Measurements from ENCODE around the gene SLC22A4.

Gene SLC22A4

DNA sequence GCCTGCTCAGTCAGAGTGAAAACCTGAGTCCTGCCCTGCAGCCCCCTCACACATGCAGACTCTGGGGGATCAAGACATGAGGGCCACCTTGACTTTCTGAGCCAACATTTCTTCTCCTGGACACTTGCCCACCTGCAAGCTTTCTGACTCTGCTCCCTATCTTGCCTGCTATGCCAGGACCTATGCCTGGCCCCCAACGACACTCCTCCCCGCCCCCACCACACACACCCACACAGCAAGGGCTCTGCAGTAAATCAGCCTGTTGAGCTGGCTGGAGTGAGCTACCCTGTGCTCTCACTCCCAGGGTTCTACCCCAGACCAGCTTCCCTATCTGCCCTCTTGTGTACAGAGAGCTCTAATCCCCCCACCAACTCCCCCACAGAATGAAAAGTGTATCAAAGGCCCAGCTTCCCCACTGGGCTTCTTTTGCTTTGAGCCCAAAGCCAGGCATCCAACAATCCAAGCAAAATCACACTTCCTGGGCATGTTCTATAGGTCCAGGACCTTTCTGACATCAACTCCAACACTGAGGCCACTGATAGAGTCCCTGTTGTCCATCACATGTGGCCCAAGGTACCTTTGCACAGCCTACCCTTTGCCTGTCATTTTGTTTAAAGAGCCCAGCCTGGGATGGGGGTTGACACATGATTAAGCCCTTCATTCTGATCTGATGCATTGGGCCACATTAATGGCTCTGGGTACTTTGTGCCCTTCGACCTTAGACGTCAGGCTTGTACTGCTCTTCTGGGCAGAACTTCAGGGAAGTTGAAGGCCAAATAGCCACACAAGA, 29.5 kb upstream of the SLC22A4 start:
- TF ChIP-seq, protein P1, sequence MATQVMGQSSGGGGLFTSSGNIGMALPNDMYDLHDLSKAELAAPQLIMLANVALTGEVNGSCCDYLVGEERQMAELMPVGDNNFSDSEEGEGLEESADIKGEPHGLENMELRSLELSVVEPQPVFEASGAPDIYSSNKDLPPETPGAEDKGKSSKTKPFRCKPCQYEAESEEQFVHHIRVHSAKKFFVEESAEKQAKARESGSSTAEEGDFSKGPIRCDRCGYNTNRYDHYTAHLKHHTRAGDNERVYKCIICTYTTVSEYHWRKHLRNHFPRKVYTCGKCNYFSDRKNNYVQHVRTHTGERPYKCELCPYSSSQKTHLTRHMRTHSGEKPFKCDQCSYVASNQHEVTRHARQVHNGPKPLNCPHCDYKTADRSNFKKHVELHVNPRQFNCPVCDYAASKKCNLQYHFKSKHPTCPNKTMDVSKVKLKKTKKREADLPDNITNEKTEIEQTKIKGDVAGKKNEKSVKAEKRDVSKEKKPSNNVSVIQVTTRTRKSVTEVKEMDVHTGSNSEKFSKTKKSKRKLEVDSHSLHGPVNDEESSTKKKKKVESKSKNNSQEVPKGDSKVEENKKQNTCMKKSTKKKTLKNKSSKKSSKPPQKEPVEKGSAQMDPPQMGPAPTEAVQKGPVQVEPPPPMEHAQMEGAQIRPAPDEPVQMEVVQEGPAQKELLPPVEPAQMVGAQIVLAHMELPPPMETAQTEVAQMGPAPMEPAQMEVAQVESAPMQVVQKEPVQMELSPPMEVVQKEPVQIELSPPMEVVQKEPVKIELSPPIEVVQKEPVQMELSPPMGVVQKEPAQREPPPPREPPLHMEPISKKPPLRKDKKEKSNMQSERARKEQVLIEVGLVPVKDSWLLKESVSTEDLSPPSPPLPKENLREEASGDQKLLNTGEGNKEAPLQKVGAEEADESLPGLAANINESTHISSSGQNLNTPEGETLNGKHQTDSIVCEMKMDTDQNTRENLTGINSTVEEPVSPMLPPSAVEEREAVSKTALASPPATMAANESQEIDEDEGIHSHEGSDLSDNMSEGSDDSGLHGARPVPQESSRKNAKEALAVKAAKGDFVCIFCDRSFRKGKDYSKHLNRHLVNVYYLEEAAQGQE (IDR thresholded peaks at IDR 0.05; ENCODE audit: insufficient read depth in 1 of 2, low read depth in 2 of 2, low read length in 2 of 2): no peak
- TF ChIP-seq POLR2AphosphoS5 (IDR thresholded peaks at IDR 0.05; ENCODE audit: low read depth, low read length) (no peak), SIN3A (IDR thresholded peaks at IDR 0.05; ENCODE audit: borderline replicate concordance, insufficient read depth, low read length) (no peak), FOXP2 (optimal IDR thresholded peaks at IDR 0.05; ENCODE audit: borderline replicate concordance, extremely low read depth, extremely low read length, insufficient read depth) (no peak), TAF1 (IDR thresholded peaks at IDR 0.05; ENCODE audit: borderline replicate concordance, insufficient read depth, low read length) (no peak)

DNA sequence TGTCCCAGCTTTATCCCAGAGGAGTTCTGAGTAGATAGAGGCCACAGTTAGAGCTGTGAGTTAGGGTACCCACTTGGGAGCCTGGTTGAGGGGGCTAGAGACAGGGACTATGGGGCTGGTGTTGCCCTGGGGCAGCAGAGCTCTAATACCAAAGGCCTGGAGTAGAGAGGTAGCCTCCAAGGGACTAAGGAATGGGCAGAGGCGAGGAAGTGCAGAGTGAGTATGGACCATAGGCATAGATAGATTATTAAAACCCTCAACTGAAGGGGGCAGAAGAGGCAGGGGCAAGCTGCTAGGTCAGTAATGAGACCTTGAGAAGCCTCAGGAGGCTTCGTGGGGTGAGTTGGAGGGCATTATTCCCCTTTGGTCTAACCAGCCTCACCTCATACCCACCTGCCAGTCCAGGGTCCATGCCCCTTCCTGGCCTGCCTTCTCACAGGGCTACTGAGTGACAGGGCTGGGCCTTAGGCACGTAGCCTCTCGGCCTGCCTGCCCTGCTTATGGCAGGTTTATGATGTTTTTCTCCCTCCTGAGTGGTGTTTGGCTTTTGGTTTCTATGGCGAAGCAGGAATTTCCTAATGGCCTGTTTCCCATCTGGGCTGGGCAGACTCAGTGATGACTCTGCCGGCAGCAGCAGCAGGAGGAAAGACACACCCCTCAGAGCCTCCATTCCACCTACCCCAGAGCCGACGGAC, 28.7 kb upstream of the SLC22A4 start:
- TF ChIP-seq TAF1 (IDR thresholded peaks at IDR 0.05; ENCODE audit: borderline replicate concordance, insufficient read depth, low read length) (no peak), FOXP2 (optimal IDR thresholded peaks at IDR 0.05; ENCODE audit: borderline replicate concordance, extremely low read depth, extremely low read length, insufficient read depth) (no peak), SIN3A (IDR thresholded peaks at IDR 0.05; ENCODE audit: borderline replicate concordance, insufficient read depth, low read length) (no peak), POLR2AphosphoS5 (IDR thresholded peaks at IDR 0.05; ENCODE audit: low read depth, low read length) (no peak)
- TF ChIP-seq, protein P1 (IDR thresholded peaks at IDR 0.05; ENCODE audit: insufficient read depth in 1 of 2, low read depth in 2 of 2, low read length in 2 of 2): no peak

DNA sequence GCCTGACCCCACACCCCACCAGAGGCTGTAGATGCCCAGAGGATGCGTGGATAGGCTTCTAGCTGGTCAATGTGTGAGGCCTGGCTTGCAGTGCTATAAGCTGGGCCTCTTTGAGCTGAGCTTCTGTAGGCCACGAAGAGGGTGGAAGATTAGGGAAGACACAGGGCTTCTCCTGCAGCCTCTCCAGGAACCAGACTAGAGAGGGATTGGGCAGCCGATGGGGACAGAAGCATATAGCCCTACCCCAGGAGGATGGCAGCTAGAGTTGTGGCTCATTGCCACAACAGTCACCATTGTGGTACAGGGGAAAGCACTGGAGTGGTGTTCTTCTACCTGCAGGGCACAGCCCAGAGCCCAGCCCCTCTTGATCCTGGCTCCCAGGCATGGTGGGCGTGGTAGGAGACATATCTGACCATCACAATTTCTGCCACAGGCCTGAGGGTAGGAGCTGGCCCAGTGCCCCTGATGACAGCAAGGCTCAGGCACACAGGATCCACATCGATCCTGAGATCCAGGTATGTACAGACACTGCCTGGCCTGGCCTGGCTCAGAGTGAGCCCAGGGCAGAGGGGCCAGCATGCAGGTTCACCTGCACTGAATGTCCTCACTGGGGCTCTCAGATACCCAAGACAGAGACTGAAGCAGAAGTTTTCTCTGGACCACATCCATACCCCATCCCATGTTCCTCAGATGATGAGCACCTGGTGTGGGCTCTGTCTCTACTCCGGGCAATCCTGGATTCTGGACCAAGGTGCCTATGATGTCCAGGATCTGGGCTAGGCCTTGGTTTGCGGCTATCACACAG, 28.0 kb upstream of the SLC22A4 start:
- TF ChIP-seq TAF1 (IDR thresholded peaks at IDR 0.05; ENCODE audit: borderline replicate concordance, insufficient read depth, low read length): no peak
- TF ChIP-seq POLR2AphosphoS5 (IDR thresholded peaks at IDR 0.05; ENCODE audit: low read depth, low read length): no peak
- TF ChIP-seq SIN3A (IDR thresholded peaks at IDR 0.05; ENCODE audit: borderline replicate concordance, insufficient read depth, low read length): no peak
- no peak for TF ChIP-seq FOXP2 (optimal IDR thresholded peaks at IDR 0.05; ENCODE audit: borderline replicate concordance, extremely low read depth, extremely low read length, insufficient read depth)
- TF ChIP-seq, protein P1 (IDR thresholded peaks at IDR 0.05; ENCODE audit: insufficient read depth in 1 of 2, low read depth in 2 of 2, low read length in 2 of 2): no peak

DNA sequence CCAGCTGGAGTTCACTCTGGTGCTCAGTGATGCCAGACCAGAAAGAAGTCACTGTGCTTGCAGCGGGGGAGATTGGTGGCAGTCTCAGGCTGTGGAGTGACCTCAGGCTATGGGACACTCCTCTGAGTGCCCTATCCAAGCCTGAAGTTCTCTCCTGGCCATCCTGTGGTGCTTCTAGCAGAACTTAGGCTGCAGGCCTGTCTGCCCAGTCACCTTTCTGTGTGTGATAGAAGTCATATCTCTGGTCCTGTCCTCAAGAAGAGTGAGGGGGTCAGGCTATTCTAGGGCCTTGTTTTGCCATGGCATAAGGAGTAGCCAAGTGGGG, 27.4 kb upstream of the SLC22A4 start:
- no peak for TF ChIP-seq SIN3A (IDR thresholded peaks at IDR 0.05; ENCODE audit: borderline replicate concordance, insufficient read depth, low read length)
- no peak for TF ChIP-seq TAF1 (IDR thresholded peaks at IDR 0.05; ENCODE audit: borderline replicate concordance, insufficient read depth, low read length)
- no peak for TF ChIP-seq FOXP2 (optimal IDR thresholded peaks at IDR 0.05; ENCODE audit: borderline replicate concordance, extremely low read depth, extremely low read length, insufficient read depth)
- TF ChIP-seq, protein P1 (IDR thresholded peaks at IDR 0.05; ENCODE audit: insufficient read depth in 1 of 2, low read depth in 2 of 2, low read length in 2 of 2): no peak
- TF ChIP-seq POLR2AphosphoS5 (IDR thresholded peaks at IDR 0.05; ENCODE audit: low read depth, low read length): no peak

Data from PFSK-1 (cell line).